ENCODE measurements around the gene KRT73.
"Not testable (repeated sequence)": the region's sequence is repeated elsewhere in the genome, so short reads cannot be mapped to it uniquely, and the experiment has no call there.

The KRT73 gene

GRCh38 chr12:52601671-52602070, 16.7 kb downstream of the KRT73 start:
- no peak for DNase-seq (ENCODE audit: low spot score)
- TF ChIP-seq CTCF (IDR thresholded peaks at IDR 0.05; ENCODE audit: extremely low read depth, insufficient read depth, missing control alignments): no peak
- in situ Hi-C loops (cut with MboI; ENCODE audit: low pct_unique_long_range_greater_than_20kb, low sequenced_read_pairs, unreplicated experiment): no loop called here

GRCh38 chr12:52600941-52601481, 17.3 kb downstream of the KRT73 start, which contains the start of gene KRT72:
Gene KRT72, minus strand, starts transcription at chr12:52601463. Its CDS starts 11 bp downstream, at chr12:52601452.
- no peak for TF ChIP-seq CTCF (IDR thresholded peaks at IDR 0.05; ENCODE audit: extremely low read depth, insufficient read depth, missing control alignments)
- in situ Hi-C loops (cut with MboI; ENCODE audit: low pct_unique_long_range_greater_than_20kb, low sequenced_read_pairs, unreplicated experiment): no loop called here

GRCh38 chr12:52600475-52600874, 17.9 kb downstream of the KRT73 start:
- in situ Hi-C loops (cut with MboI; ENCODE audit: low pct_unique_long_range_greater_than_20kb, low sequenced_read_pairs, unreplicated experiment): no loop called here
- no peak for DNase-seq (ENCODE audit: low spot score)
- no peak for TF ChIP-seq CTCF (IDR thresholded peaks at IDR 0.05; ENCODE audit: extremely low read depth, insufficient read depth, missing control alignments)

More at GRCh38 chr12:52600941-52601481, 17.3 kb downstream of the KRT73 start, which contains the start of gene KRT72:
- DNase-seq (ENCODE audit: low spot score): no peak

GRCh38 chr12:52600071-52600470, 18.3 kb downstream of the KRT73 start:
- DNase-seq (ENCODE audit: low spot score): no peak
- no peak for TF ChIP-seq CTCF (IDR thresholded peaks at IDR 0.05; ENCODE audit: extremely low read depth, insufficient read depth, missing control alignments)
- in situ Hi-C loops (cut with MboI; ENCODE audit: low pct_unique_long_range_greater_than_20kb, low sequenced_read_pairs, unreplicated experiment): no loop called here

GRCh38 chr12:52598966-52599365, 19.4 kb downstream of the KRT73 start:
- no peak for DNase-seq (ENCODE audit: low spot score)
- in situ Hi-C loops (cut with MboI; ENCODE audit: low pct_unique_long_range_greater_than_20kb, low sequenced_read_pairs, unreplicated experiment): loop anchor here (25.0 kb wide), 1 partner anchor 388 kb away; no protein-coding TSS in a partner anchor
- no peak for TF ChIP-seq CTCF (IDR thresholded peaks at IDR 0.05; ENCODE audit: extremely low read depth, insufficient read depth, missing control alignments)

- in situ Hi-C loops (cut with MboI; ENCODE audit: low pct_unique_long_range_greater_than_20kb, low sequenced_read_pairs, unreplicated experiment): loop anchor here (25.0 kb wide), 1 partner anchor 393 kb away; no protein-coding TSS in a partner anchor
- DNase-seq (ENCODE audit: low spot score): not testable (repeated sequence)
These were observed 24.1 kb downstream of the KRT73 start for GRCh38 chr12:52594237-52594636.

- in situ Hi-C loops (cut with MboI; ENCODE audit: low pct_unique_long_range_greater_than_20kb, low sequenced_read_pairs, unreplicated experiment): loop anchor here (25.0 kb wide), 1 partner anchor 396 kb away; no protein-coding TSS in a partner anchor
- no peak for DNase-seq (ENCODE audit: low spot score)
- TF ChIP-seq CTCF (IDR thresholded peaks at IDR 0.05; ENCODE audit: extremely low read depth, insufficient read depth, missing control alignments): no peak
These were observed 26.8 kb downstream of the KRT73 start for GRCh38 chr12:52591521-52591920.

Data from GM13977 (cell line).